ENCODE measurements around the gene HBS1L.

The HBS1L gene

DNA sequence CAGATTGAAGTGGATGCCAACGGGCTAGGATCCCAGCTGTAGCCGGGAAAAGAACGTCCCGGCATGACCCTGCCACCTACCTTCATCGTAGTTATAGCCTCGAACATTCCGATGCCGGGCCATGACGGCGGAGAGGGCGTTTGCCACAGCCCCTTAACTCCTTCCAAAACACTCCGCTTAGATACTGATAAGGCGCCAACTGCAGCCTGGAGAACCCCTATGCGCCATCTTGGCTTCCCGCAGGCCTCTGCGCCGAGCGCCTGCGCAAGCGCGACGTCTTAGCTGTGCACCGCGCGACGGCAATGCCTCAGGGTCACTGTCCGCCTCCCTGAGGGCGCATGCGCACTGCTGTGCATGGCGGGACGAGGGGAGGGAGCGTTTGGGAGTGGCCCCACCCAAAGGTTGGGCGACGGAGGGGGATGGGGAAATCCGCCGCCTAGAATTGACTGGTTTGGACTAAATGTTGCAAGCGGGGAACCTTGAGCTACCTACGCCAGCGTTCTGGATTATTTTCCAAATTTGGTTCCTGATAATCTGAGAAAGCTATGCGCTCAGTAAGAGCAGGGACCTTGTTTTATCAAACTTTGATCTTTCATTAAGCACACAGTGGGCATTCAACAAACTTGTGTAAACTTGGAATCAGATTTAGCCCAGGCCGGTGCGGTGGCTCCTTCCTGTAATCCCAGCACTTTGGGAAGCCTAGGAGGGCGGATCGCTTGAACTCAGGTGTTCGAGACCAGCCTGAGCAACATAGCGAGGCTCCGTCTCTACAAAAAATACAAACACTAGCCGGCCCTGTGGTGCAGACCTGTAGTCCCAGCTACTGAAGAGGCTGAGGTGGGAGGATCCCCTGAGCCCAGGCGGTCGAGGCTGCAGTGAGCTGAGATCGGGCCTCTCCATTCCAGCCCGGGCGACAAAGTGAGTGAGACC lies at the start of gene HBS1L:
Gene HBS1L (minus strand): TSS at position 254 of the 930 bp plus-strand sequence. CDS start 131 bp downstream, at position 123.
- DNase-seq = peak; percentile 94 to 95

- DNase-seq = no peak
Observed at GRCh38 chr6:135104199-135104598, 49.6 kb upstream of the HBS1L start.

- DNase-seq = no peak
Observed at GRCh38 chr6:135102191-135102590, 47.6 kb upstream of the HBS1L start.

DNA sequence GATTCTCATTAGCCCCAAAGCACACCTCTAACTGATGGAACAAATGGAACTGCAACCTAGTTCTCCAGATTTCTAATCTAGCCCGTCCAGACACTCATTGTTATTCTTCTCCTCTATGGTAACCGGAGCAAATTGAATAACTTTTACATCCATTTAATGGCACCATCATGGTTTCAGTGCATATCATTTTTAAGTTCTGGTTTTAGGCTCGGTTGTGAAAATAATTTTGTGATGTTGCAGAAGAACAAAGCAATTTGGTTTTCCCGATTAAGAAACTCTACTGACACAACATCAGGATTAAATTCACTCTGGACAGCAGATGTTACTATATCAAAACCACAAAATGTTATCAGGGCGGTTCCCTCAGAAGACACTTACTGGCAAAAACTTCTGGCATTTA lies 42.5 kb upstream of the HBS1L start:
- DNase-seq = no peak

DNA sequence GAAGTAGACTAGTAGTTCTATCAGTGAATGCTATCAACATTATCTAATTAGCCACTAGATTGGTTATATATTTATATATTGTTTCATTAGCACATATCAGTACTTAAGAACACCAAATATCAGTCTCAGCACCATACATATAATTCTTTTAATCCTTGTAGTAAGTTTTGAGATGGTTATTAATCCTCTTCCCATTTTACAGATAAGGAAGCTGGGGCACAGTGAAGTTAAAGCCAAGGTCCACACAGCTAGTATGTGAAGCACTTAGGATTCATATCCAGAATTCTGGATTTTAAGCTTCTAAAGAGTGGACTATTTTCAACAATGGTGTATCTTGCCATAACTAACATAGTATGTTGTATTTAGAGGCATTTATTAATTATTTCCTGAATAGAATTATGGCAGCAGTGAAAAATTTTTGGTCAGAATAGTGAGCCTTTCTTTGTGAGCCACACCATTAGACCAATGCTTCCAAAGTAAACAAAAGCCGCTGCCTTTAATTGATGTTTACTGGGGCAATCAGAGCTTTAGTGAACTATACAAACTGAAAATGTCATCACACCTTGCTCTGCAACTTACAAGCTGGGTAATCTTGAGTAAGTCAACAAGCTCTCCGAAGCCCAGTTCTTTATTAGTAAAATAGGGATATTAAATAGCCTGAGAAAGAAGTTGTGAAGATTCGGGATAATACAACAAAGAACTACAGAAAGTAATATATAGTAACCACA lies 41.9 kb upstream of the HBS1L start:
- DNase-seq = no peak

GRCh38 chr6:135095716-135096115 lies 41.1 kb upstream of the HBS1L start:
- DNase-seq = no peak

GRCh38 chr6:135094403-135094821 lies 39.8 kb upstream of the HBS1L start:
- no peak for DNase-seq

DNA sequence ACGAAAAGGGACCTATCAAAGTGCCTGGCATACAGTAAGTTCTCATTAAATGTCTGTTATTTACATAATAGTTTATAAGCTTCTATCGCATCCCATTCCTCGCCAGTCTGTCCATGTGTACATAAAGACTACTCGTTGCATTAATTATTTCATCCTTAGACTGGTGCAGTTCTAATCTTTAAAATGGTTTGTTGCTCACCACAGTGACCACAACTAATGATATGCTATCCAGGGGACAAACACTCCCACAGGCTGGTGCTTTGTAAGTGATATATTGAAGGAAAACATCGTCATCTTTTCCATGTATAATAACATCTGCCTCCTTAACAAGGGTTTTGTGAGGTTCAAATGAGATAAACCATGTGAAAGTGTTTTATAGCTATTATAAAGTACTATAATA lies 39.0 kb upstream of the HBS1L start:
- DNase-seq = no peak

- no peak for DNase-seq
Observed at GRCh38 chr6:135092724-135093123, 38.1 kb upstream of the HBS1L start.

DNA sequence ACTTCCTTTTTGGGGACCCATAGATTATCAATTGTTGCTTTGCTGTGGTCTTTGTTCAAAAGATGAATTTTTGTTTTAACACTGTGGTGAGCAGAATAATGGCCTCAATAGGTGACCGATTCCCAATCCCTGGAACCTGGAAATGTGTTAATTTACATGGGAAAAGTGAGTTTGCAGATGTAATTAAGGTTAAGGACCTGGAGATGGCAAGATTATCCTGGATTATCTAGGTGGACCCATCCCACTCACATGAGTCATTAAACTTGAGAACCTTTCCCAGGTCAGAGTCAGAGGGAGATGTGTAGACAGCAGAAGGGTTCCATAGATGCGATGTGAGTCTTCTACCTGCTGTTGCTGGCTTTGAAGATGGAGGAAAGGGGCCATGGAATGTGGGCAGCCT lies 36.2 kb upstream of the HBS1L start:
- DNase-seq = no peak

- no peak for DNase-seq
Observed at GRCh38 chr6:135089901-135090300, 35.3 kb upstream of the HBS1L start.

GRCh38 chr6:135088818-135089809 lies 34.5 kb upstream of the HBS1L start:
- no peak for DNase-seq

DNA sequence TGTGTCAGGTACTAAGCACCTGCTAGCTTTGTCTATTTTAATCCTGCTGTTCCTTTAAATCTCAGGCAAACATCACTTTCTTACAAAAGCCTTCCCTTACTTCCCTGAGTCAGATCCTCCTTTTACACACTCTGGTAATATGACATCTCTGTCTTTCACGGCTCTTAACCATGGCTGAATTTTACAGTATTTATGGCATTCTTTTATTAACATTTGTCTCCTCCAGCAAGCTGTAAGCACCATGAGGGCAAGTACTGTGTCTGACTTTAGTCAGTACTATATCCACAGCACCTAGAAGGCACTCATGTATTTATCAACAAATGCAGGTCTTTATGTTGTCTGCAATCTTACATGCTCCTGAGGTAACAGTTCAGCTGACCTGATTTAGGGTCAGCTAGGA lies 33.7 kb upstream of the HBS1L start:
- DNase-seq = no peak

- no peak for DNase-seq
Observed at GRCh38 chr6:135087803-135088202, 33.2 kb upstream of the HBS1L start.

DNA sequence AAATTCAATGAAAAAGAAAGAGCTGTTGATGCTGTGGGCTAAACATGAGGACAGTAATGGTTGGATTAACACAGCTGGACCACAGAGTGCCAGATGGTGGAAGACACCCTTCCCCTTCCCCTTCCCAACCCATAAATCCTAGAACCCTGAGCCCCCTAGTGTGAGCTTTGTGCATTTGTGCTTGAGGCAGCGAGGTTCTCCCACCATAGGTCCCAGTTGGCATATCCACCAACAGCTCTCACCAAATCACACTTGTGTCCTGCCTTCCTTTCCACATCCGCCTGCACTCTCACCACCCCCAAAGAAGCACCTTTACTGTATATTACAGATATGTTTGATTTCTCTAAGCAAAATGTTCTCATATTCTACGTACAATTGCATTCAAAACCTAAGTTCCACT lies 32.8 kb upstream of the HBS1L start:
- DNase-seq = no peak

GRCh38 chr6:135086414-135086764 lies 31.8 kb upstream of the HBS1L start:
- no peak for DNase-seq

DNA sequence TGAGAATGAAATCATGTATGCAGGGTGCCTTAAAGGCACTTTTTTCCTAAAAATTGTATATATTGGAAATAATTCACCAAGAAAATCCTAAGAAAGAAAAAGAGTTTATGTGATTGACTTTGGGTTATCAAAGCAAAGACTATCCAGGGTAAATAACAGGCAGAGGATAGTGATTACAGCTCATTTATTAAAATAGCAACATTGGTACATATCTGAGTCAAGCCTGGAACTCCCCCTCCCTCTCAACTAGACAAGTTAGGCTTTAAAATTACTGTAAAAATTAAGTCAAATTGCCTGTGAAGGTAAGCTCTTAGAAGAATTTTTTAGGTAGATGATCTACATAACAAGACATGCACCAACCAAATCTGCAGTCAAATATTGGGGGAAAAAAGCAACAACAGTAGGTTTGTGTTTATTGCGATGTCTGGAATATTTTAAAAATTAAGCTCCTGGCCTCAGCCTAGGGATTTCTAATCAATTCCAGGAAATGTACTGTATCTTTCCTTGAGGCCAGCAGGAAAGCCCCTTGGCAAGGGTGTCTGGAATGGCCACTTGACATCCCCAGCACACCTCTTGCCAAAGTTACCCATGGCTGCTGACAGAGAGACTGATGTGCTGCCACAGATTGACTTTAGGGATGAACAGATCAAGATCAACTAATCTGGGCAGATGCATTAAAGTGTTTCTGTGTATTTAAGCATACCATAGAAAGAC lies 31.2 kb upstream of the HBS1L start:
- no peak for DNase-seq

DNA sequence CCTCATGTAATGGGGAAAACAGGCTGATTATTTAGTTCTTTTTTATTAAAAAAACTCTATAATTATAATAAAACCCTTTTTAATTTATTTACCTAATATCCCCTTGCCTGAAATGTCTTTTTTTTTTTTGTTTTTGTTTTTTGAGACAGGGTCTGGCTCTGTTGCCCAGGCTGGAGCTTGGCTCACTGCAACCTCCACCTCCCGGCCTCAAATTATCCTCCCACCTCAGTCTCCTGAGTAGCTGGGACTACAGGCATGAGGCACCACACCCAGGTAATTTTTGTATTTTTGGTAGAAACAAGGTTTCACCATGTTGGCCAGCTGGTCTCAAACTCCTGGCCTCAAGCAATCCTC lies 30.3 kb upstream of the HBS1L start:
- no peak for DNase-seq

DNA sequence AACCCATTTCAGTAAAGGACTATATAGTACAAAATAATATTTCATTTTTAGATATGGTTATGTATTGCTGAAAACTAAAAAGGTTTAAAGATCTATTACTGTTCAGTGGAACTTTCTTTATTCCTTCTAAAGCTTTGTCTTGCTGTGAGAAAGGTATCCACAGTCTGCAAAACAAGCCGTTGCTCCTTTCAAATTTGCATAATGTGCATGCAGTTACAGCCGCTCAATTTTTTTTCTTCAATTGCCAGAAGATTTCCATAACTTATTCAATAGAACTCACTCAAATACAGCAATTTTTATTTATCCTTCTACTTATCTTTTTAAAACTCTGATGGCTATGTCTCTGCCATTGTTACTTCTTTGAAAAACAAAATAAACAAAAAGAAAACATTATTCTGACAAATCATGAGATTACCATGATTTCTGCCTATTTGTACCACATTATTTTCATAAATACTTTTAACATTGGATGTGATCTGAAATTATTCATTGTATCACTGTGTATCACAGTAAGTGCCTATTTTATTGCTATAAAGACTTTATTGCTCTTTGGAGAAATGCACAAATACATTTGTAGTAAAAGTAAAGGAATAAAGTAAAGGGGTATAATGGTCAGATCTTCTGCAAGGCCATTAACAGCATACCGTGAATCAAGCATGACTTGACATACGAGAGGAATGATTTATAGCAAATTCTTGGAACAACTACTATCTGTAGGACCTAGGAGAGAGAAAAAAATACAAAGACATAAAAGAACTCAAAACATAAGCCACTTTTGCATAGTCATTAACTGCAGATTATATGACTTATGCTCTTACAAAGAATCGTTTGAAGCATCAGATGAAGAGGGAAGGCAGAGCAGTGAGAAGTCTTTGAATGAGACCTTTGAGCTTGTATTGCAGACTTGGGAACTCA lies 29.6 kb upstream of the HBS1L start:
- DNase-seq = no peak

- no peak for DNase-seq
Observed at GRCh38 chr6:135081966-135082365, 27.3 kb upstream of the HBS1L start.

DNA sequence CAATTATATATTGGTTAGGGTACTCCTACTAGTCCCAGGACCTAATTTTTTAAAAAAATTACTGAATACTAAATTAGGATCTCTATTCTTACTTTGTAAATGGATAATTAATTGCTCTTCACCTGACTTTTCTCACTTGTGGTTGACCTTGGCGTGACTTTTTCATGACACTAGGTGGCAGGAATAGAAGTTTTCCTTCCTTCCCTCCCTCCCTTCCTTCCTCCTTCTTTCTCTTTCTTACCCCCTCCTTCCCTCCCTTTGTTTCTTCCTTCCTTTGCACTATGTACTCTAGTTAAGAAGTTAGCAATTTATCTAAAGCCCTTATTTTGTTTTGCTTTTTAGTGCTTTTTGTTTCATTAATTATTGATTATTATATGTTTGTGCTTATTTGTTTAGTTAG lies 20.4 kb upstream of the HBS1L start:
- no peak for DNase-seq

Data from NCI-H2081 (cell line).